GM21447 (cell line): ENCODE results near the gene SND1.

Source experiments
- ATAC-seq: cut with Tn5 transposase; IDR thresholded peaks from one replicate; pipeline ENCODE4 v1.9.1; 2021; ENCODE audit not compliant: unreplicated experiment

SND1 gene

DNA sequence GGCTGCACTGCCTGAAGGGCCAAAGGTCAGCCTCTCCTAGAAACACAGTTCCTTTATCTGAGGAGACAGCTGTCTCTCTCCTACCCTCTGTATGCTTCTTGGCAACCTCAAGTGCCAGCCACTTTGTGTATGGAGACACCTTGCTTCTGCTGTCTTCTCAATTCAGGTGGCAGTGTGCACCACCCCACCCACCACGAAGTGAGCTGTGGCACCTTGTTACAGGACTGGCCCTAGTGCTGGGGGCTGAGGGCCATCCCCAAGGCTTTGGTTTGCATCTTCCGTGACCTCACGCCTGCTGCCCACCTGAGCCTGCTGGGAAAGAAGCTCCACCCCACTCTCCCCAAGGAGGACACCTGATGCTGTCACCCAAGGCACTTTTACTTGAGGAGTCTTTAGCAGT is 426.3 kb downstream of the SND1 start:
- ATAC-seq: no peak

- ATAC-seq: no peak
These were observed 428.2 kb downstream of the SND1 start for GRCh38 chr7:128080169-128080568.

DNA sequence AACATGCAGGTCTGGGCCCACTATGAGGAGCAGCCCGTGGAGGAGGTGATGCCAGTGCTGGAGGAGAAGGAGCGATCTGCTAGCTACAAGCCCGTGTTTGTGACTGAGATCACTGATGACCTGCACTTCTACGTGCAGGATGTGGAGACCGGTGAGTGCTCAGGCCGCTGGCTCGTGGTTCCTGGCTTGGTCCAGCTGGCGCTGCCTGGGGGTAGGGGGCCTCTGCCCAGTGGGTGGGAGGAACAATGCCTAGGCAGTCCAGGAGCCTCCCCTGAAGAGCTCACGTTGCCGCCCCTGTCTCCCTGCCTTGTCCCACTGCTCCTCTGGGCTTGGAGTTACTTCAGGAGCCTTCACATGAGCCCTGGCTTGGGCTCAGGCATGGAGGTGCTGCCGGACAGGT is 429.4 kb downstream of the SND1 start:
- no peak for ATAC-seq

DNA sequence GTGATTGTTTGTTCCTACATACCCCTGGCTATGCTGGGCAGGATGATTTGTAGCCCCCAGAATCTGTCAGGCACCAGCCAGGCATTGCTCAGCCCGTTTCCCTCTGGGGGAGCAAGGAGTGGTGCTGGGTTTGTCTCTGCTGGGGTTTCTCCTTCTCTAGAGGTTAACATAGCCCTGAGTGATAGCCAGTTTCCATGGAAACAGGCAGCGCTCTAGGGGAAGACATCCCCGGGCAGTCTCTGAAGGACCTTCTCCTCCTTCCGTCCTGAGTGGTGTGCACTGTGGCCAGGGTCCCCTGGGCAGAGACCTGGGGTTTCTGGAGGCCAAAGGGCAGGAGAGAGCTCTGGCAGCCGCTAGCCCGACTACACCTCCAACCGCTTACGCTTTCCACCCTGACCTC is 429.8 kb downstream of the SND1 start:
- ATAC-seq: no peak

GRCh38 chr7:128082431-128082830 is 430.4 kb downstream of the SND1 start:
- no peak for ATAC-seq

GRCh38 chr7:128084896-128085608 is 433.1 kb downstream of the SND1 start:
- ATAC-seq: no peak

DNA sequence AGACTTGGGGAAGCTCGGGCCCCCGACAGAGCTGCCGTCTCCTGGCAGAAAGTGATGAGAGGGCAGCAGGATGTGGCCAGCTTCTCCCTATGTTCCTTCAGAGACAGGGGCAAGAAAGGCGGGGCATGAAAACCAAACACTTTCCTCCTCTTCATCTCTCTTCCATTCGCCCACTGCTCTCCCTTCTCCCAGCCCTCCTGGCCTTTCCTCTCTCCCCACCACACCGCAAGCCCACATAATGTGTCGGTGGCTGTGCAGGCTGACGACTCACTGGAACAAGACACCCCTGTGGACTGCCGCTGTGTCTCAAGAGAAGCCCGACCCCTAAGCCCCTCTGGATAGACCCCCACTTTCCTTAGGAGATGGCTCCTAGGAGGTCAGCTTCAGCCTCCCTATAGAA is 438.5 kb downstream of the SND1 start:
- no peak for ATAC-seq

- no peak for ATAC-seq
These were observed 439.1 kb downstream of the SND1 start for GRCh38 chr7:128091106-128091505.

DNA sequence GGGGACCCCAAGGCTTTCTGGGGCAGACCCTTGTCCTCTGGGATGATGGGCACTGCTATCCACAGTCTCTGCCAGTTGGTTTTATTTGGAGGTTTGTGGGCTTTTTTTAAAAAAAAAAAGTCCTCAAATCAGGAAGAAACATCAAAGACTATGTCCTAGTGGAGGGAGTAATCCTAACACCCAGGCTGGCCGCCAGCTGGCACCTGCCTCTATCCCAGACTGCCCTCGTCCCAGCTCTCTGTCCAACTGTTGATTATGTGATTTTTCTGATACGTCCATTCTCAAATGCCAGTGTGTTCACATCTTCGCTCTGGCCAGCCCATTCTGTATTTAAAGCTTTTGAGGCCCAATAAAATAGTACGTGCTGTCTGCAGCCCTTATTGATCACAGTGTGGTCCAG is 440.2 kb downstream of the SND1 start:
- ATAC-seq: no peak

DNA sequence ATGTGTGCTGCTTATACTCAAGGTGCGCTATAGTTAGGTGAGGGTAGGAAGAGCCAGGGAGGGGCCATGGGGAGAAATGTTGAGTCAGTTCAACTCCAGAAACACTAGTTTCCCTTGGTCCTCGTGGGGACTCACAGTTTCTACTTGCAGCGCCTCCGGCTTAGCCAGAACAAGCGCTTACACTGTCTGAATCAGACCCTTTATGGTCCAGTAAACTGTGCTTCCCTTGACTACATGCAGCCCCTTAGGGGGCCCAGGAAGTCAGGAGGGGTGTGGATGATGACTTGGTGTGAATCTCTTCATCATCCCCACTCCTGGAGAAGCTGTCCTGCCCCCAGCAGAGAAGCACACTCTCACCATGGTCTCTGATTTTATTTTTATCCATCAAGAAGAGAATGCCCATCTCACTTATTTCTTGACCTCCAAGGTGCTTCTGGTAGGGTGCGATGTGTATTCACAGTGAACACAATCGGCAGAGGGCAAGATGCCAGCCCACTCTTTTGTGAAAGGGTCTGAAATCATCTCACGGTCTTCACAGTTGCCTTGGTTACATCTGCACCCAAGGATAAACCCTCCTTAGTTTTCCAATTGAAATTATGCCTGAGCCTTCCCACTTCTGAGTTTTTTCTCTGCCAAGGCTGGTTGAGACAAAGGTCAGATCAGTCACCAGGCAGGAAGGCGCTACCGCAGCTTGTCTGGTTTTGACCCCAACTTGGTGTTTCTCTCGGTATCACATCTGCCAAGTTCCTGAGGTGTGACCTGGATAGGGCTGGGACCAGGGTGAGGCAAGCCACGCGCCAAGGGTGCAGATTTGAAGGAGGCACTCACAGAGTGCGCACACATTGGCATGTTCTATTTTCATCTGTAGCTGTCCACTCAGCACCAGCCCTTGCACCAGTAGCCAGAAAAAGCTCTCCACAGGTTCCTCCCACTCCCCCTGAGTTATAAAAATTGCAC is 441.9 kb downstream of the SND1 start:
- ATAC-seq: no peak

DNA sequence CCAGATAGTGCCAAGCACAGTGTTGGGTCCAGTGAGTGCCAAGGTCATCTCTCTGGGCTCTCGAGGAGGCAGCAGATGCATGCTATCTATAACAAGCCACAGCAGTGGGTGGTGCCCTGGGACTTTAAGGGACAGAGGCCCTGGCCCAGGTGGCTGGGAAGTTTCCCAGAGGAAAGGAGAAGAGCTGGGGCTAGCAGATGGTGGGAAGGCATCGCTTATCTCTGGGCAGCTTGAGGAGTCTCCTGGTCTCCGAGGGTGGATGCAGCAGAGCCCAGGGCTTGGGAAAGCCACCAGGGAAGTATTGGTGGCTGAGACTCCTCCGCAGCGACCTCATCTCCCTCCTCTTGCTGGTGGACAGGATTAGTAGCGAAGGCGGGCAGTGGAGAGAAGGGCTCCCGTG is 442.7 kb downstream of the SND1 start:
- no peak for ATAC-seq

DNA sequence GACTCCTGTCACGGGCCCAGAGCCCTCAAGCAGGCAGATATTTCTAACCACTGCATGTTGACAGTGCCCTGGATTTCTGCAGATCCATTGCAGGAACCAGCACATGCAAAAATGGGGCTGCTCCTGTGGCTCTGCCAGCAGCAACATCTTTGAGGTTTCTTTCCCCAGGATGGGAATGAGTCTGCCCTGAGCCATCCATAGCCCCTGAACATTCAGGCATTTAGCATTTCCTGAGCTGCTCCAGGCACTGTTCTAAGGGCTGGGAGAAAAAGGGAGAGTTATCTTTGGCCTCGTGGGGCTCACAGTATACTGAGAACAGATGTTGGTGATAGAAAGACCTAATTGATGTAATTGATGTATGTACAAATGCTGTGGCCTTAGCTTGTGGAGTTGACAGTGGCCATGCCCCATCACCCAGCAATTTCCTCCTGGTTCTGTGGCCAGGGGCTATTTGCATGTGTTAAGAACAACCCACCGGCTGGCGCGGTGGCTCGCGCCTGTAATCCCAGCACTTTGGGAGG is 445.3 kb downstream of the SND1 start:
- no peak for ATAC-seq

DNA sequence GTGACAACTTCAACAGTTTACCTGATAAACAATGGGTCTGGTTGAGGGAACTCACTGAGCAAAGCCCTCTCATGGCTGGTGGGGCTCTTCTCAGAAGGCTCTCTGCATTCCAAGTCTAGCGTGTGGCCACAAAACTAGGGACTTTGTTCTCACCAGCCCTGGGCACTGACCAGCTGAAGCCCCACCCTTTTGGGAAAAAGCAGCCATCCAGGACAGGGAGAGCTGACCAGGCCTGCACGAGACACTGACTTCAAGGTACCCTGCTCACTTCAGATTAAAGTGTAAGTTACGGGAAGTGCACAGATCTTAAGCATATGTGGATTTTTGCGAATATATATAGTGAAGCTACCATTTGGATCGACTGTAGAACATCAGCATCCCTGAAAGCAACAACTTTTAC is 446.6 kb downstream of the SND1 start:
- ATAC-seq: no peak

GRCh38 chr7:128099204-128099671 is 447.2 kb downstream of the SND1 start:
- no peak for ATAC-seq

DNA sequence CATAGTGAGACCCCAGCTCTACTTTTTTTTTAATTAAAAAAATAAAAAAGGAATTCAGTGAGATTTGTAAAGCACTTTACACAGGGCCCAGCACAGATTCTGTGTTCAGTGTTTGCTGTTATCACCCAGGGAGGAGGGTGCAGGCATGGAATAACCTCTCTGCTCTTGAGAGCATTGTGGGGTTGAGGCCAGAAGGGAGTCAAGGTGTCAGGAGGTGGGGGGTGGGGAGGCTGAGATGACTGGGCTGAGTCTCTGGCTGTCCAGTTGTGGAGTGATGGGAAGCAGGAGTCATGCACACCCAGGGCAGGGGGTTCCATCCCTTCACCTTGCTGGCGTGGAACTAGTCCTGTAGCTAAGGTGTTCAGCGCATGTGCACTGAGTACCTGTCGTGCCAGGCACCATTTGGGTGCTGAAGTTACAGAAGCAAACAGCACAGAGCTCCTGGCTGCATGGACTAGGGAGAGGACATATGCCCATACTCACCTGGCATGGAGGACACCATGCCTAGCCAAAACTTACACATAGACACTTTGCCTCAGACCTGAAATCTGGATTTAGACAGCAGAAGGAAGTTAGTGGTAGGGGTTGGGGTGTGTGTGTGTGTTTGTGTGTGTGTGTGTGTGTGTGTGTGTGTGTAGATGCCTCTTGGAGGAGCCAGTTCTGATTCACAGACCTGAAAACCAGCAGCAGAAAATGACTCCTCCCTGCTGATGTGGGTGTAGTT is 448.4 kb downstream of the SND1 start:
- ATAC-seq: no peak

DNA sequence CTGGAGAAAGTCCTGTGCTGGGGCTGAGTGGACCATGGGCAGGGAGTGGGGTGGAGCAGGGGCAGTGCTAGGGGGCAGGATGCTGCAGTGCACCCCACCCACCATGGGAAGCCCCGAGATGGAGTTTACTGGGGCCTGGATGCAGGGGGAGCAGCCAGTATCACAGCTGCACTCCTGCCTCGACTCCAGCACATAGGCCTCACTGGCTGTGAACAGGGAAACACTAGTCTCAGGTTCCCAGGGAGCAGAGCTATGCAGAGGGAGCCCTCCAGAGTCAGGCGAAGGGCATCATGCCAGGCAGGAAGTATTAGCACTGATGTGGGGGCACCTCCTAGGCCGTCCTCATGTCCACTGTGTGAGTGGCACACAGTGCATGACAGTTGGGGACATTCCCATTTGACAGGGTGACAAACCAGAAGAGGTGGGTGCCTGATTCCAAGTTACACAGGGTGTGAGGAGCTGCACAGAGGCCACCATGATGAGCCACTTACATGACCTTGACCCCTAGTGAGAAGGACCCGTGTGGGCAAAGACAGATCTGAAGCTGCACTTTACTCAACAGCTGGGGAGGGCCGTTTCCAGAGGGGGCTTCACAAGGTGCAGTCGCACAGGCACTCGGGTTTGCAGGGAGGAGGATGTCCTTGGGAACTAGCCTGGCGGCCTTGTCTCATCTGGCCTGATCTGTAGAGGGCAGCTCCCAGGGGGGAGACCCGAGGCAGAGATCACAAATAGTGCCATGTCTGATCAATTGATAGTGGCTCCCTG is 449.1 kb downstream of the SND1 start:
- ATAC-seq: no peak

DNA sequence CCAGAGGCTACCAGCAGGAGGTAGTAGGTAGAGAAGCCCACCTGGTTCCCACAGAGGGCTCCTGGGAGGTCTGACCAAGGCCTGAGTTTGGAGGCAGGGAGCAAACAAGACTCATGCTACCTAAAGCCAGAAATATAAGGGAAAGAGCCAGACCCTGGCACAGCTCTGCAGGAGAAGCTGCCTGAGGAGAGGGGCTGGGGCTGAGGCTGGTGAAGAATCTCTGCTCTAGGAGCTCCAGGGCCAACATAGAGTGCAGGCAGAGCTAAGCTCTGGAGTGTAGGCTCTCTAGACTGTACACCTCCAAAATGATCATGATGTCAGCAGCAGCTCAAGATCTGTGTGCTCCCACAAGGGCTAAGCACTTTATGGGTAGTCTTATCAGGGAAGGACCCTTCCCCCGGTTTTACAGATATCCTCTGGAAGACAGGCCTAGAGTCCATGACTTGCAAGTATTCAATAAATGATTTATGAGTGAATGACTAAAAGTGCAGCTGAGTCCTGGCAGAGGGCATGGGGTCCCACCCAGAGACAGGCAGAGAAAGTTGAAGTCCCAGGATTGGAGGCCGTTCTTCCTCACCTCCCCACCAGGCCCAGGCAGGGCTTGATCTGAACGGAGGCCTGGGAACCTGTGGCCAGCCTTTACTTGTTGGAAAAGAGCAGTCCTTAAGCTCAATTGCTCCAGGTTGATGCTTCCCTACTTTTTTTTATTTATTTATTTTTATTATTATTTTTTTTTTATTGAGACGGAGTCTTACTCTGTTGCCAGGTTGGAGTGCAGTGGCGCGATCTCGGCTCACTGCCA is 450.7 kb downstream of the SND1 start:
- ATAC-seq: no peak

GRCh38 chr7:128103498-128104107 is 451.6 kb downstream of the SND1 start:
- peak; percentile 48 for ATAC-seq

- peak; percentile 9 for ATAC-seq
These were observed 452.2 kb downstream of the SND1 start for GRCh38 chr7:128104108-128104742.
